Heart left ventricle (tissue), 13 donors: ENCODE data around the gene PKLR.

Source experiments
- POLR2A ChIP-seq, 2 donors: fragments of 450-650 bp; IDR thresholded peaks; one replicate each; pipeline ENCODE4 v1.6.1; 2017; ENCODE audit warnings: antibody characterized with exemption in 2 of 2, mild to moderate bottlenecking in 2 of 2, moderate library complexity in 2 of 2
- TF ChIP-seq, protein P1 (sequence below), 12 donors: fragments of 200-600 bp; sonication (generic) in 4 of 12; IDR thresholded peaks; one replicate each; pipeline versions ENCODE4 v1.5.0 to v1.8.0; 2018 to 2022; ENCODE audit warnings: antibody characterized with exemption in 12 of 12, mild to moderate bottlenecking in 5 of 12
- donor health status: ischemic (EF 13 %, LVEDD 7.1; RV severe dilation, severe dysfunction).
- donor health status: DM: no; HTN: yes; CAD: no.
- donor health status: DM: no; HTN: no; CAD: no.
- donor health status: ischemic (EF 25% LVEDD 6.9; RV normal size, moderate dysfunction).
- donor health status: ischemic (EF 25% LVEDD 5.7; RV mildly dilated, moderate dysfunction).
- donor health status: ischemic (EF 35%, LVEDD 5.7; RV mildly dilated, moderate dysfunction).
- donor health status: nonischemic (EF 11% LVEDD 7.7; RV severe dilation, severe dysfunction).
- donor health status: DM: yes; HTN: yes; CAD: no.
- donor health status: PGD.
- donor health status: ischemic (EF 29% LVEDD 5.4; RV normal size, mild dysfunction).
- donor health status: nonischemic (EF 23%, LVEDD 6.1; RV moderate dilation, normal function).

GRCh38 chr1:155316922-155317321, 15.7 kb upstream of the PKLR start:
- TF ChIP-seq, protein P1, sequence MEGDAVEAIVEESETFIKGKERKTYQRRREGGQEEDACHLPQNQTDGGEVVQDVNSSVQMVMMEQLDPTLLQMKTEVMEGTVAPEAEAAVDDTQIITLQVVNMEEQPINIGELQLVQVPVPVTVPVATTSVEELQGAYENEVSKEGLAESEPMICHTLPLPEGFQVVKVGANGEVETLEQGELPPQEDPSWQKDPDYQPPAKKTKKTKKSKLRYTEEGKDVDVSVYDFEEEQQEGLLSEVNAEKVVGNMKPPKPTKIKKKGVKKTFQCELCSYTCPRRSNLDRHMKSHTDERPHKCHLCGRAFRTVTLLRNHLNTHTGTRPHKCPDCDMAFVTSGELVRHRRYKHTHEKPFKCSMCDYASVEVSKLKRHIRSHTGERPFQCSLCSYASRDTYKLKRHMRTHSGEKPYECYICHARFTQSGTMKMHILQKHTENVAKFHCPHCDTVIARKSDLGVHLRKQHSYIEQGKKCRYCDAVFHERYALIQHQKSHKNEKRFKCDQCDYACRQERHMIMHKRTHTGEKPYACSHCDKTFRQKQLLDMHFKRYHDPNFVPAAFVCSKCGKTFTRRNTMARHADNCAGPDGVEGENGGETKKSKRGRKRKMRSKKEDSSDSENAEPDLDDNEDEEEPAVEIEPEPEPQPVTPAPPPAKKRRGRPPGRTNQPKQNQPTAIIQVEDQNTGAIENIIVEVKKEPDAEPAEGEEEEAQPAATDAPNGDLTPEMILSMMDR (IDR thresholded peaks at IDR 0.05): no peak
- TF ChIP-seq POLR2A (IDR thresholded peaks at IDR 0.05): no peak
